Measurements from ENCODE around the gene ZBTB24. TPM values are rescaled to one million over a fixed set of nuclear protein-coding genes. Genes with fewer than 3 reads are reported as not detected.

ZBTB24 gene
- total RNA-seq, 2 donors from 2014 or later = 8.2 to 12.8 TPM

DNA sequence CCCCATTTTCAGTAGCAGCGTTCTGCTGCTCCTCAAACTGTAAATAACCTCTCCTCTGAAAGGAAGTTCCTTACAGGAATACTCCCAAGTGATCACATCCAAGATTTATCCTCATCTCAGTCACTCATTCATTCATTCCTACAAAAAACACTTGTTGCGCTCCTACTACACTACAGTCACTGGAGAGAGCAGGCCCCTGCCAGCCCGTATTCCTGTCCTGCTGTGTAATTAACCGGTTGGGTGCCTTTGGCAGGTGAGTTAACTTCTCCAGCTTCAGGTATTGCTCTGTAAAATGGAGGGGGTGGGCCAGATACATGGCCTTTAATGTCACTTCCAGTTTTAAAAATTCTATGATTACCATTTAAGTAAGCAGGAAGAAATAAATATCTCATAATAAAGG lies 15.0 kb upstream of the ZBTB24 start:
- H3K4me3 ChIP-seq = no peak overlapping the region
- H3K36me3 ChIP-seq = no peaks in the 10 kb centered on the region
- no peak for DNase-seq (ENCODE audit: low spot score)
- H3K27ac ChIP-seq = no peak overlapping the region
- no peaks in the 10 kb centered on the region for H3K27me3 ChIP-seq (replicated peaks; ENCODE audit: insufficient read depth)
- H3K9me3 ChIP-seq = no peaks in the 10 kb centered on the region
- H3K4me1 ChIP-seq (replicated peaks) = no peaks in the 10 kb centered on the region
- TF ChIP-seq, protein P1, sequence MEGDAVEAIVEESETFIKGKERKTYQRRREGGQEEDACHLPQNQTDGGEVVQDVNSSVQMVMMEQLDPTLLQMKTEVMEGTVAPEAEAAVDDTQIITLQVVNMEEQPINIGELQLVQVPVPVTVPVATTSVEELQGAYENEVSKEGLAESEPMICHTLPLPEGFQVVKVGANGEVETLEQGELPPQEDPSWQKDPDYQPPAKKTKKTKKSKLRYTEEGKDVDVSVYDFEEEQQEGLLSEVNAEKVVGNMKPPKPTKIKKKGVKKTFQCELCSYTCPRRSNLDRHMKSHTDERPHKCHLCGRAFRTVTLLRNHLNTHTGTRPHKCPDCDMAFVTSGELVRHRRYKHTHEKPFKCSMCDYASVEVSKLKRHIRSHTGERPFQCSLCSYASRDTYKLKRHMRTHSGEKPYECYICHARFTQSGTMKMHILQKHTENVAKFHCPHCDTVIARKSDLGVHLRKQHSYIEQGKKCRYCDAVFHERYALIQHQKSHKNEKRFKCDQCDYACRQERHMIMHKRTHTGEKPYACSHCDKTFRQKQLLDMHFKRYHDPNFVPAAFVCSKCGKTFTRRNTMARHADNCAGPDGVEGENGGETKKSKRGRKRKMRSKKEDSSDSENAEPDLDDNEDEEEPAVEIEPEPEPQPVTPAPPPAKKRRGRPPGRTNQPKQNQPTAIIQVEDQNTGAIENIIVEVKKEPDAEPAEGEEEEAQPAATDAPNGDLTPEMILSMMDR (IDR thresholded peaks at IDR 0.05) = no peak
- no peak for TF ChIP-seq POLR2AphosphoS5 (IDR thresholded peaks at IDR 0.05)
- no peak for TF ChIP-seq POLR2A (IDR thresholded peaks at IDR 0.05)
- 84% methylated on average over 4 of the region's 4 CpGs for WGBS
- intact Hi-C loops (cut with DNase I) = no loop called here

DNA sequence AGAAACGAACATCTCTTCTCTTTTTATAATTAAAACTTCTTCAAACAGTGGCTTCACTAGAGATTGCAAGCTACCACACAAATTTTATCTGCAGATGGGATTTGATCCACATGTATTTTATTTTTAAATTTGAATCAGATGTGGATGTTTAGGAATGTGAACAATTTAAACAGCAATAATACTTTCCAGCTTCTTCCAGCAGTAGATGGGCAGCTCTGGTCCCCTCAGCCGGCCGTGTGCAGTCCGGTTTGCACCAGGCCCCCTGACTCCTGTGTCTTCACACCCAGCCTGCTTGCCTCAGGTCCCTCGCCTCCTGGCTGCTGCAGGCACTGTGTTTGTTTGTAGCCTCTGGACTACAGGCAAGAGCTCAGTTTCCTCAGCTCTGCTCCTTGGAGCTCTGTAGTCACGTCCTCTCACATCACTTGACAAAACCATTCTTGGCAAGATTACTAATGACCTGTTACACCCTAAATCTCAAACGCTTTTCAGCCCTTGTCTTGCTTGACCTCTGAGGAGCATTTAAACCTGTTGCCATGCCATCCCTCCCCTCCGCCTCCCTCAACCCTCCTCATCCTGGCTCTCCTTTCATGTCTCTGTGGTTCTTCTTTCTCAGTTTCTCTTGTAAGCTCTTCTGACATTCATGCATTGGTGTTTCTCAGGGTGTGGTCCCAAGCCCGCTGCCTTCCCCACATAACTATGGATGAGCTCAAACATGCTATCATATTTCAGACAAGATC lies 13.2 kb upstream of the ZBTB24 start:
- intact Hi-C loops (cut with DNase I) = no loop called here
- 85% methylated on average over 9 of the region's 9 CpGs for WGBS

GRCh38 chr6:109493865-109494264 lies 10.8 kb upstream of the ZBTB24 start:
- intact Hi-C loops (cut with DNase I) = no loop called here
- no peak for DNase-seq (ENCODE audit: low spot score)
- WGBS = 87% methylated on average over 1 of the region's 1 CpG
- no peaks in the 10 kb centered on the region for H3K27me3 ChIP-seq (replicated peaks; ENCODE audit: insufficient read depth)
- no peak overlapping the region for H3K27ac ChIP-seq
- TF ChIP-seq, protein P1 (IDR thresholded peaks at IDR 0.05) = no peak
- no peak for TF ChIP-seq POLR2A (IDR thresholded peaks at IDR 0.05)
- no peak for TF ChIP-seq POLR2AphosphoS5 (IDR thresholded peaks at IDR 0.05)
- H3K36me3 ChIP-seq = no peaks in the 10 kb centered on the region
- H3K4me3 ChIP-seq = no peak overlapping the region
- no peaks in the 10 kb centered on the region for H3K4me1 ChIP-seq (replicated peaks)
- no peaks in the 10 kb centered on the region for H3K9me3 ChIP-seq

More for the DNA sequence above, 13.2 kb upstream of the ZBTB24 start:
- DNase-seq (ENCODE audit: low spot score) = no peak
- Histone ChIP-seq H3K9me3 (no peaks in the 10 kb centered on the region), H3K27ac (no peak overlapping the region), H3K36me3 (no peaks in the 10 kb centered on the region), H3K27me3 (replicated peaks; ENCODE audit: insufficient read depth) (no peaks in the 10 kb centered on the region), H3K4me1 (replicated peaks) (no peaks in the 10 kb centered on the region), H3K4me3 (no peak overlapping the region)
- TF ChIP-seq POLR2AphosphoS5 (IDR thresholded peaks at IDR 0.05) (no peak), POLR2A (IDR thresholded peaks at IDR 0.05) (no peak)
- TF ChIP-seq, protein P1 (IDR thresholded peaks at IDR 0.05) = no peak

- no peaks in the 10 kb centered on the region for H3K4me1 ChIP-seq (replicated peaks)
- TF ChIP-seq POLR2AphosphoS5 (IDR thresholded peaks at IDR 0.05) = no peak
- no peak for TF ChIP-seq POLR2A (IDR thresholded peaks at IDR 0.05)
- TF ChIP-seq, protein P1 (IDR thresholded peaks at IDR 0.05) = no peak
- no peaks in the 10 kb centered on the region for H3K27me3 ChIP-seq (replicated peaks; ENCODE audit: insufficient read depth)
- no peak overlapping the region for H3K4me3 ChIP-seq
- intact Hi-C loops (cut with DNase I) = no loop called here
- H3K9me3 ChIP-seq = no peaks in the 10 kb centered on the region
- H3K36me3 ChIP-seq = no peaks in the 10 kb centered on the region
- no peak overlapping the region for H3K27ac ChIP-seq
- WGBS = 49% methylated on average over 5 of the region's 5 CpGs
- no peak for DNase-seq (ENCODE audit: low spot score)
Measured at GRCh38 chr6:109491207-109491938, 8.4 kb upstream of the ZBTB24 start.

All from prostate gland (tissue), 2 donors.